ENCODE data around the gene DGKG.

DGKG gene

GRCh38 chr3:186317478-186317877 is 44.6 kb downstream of the DGKG start:
- DNase-seq, result no peak

GRCh38 chr3:186316666-186317260 is 45.3 kb downstream of the DGKG start:
- no peak for DNase-seq

DNA sequence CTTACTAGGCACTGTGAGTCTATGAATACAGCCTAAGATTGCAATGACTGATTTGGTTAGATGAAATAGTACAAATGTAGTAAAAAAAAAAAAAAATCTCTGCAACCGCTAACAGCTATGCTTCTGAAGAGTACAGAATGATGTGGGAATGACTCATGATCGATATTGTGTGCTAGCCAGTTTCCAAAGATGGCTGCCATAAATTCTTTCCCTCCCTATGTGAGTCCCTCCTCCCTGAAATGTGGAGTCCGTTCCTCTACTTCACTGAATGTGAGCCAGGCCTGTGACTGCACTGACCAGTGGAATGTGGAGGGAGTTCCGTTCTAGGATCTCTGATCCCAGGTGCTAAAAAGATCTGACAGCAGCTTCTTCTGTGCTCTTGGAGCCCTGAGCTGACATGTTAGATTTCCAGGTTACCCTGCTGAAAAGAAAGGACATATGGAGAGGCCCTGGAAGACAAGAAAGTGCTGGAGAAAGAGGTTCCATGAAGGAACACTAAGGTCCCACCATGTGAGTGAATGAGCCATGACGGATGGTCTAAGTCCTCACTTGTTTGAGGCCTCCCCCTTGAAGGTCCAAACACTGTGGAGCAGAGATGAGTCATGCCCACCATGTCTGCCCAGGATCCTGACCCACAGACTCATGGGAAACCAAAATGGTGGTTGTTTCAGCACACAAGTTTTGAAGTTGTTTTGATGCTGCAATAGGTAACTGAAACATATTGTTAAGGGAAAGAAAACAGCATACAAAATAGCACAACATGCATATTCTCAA is 46.3 kb downstream of the DGKG start:
- DNase-seq, result no peak

DNA sequence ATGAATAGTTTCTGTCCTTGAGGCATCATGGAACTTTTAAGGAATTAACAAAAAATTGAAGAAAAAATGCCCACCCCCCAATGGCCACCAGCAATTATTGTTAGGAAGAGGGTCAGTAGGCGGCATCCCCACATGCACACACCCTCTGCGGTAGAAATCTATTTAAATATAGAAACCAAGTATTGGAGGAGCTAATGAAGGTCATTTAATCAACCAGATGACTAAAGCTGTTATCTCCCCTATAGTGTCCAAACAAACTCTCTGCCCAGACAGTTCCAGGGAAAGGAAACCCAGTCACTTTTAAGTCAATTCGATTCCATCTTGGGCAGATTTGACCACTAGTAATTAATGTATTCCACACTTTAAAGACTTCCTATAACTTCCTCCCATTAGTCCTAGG is 47.1 kb downstream of the DGKG start:
- no peak for DNase-seq

DNA sequence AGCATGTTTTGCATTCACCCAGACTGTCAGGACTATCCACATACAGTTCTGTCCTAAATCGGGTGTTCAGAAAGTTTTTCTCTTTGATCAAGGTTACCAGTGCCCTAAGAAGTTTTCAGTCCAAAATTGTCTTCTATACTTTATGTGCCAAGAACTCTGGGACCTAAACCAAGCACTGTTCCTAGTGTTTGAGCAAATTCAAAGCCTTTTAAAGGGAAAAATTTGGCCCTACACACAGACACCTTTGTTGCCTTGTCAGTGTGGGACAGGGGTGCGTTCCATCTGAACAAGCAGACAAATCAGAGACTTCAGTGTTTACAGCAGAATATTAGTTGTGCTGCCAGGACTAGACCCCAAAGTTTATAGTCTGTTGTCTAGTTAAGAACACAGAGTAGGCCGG is 50.6 kb downstream of the DGKG start:
- no peak for DNase-seq

- DNase-seq, result no peak
These were observed 53.5 kb downstream of the DGKG start for GRCh38 chr3:186308549-186308948.

DNA sequence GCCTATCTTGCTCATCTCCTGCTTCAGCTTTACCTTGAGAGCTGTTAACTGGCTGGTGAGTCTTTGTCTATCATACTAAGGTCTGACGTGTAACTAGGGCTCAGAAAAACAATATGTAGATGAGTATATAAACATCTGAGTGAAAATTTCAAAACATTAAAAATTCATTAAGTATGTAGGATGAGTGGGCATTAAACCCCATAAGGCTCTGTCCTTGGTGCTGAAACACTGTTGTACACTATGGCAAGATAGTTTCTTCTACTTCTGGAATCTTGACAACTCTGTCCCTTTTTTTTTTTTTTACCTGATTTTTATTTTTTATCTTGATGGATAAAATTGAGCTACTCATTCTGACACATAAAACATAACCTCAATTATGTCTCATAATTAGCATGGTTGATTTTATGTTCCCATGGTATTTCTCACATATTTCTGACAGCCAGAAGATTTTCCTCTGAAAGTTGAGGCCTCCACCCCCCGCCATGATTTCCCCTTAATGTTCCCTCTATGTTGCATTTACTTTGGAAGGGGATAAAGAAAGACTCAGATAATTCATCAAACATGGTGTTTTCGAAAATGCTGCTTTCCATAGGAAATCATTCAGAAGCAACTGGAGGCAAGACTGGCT is 54.3 kb downstream of the DGKG start:
- DNase-seq, result no peak

DNA sequence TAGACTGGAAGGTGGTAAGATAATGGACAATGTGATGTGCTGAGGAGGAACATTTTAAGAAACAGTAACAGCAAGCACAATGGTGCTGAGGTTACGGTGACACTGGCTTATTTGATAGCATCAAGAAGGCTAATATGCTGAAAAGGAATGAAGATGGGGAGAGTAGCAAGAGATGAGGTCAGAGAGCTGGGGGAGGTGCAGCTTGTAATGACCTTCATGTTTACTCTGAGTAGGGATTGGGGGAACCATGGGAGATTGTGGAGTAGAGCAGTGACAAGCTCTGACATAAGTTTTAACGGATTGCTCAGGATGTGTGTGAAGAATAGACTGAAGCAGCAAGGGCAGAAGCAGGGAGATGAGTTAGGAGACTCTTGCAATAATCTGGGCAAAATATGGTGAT is 56.7 kb downstream of the DGKG start:
- DNase-seq, result no peak

GRCh38 chr3:186303965-186304364 is 58.1 kb downstream of the DGKG start:
- DNase-seq, result no peak

DNA sequence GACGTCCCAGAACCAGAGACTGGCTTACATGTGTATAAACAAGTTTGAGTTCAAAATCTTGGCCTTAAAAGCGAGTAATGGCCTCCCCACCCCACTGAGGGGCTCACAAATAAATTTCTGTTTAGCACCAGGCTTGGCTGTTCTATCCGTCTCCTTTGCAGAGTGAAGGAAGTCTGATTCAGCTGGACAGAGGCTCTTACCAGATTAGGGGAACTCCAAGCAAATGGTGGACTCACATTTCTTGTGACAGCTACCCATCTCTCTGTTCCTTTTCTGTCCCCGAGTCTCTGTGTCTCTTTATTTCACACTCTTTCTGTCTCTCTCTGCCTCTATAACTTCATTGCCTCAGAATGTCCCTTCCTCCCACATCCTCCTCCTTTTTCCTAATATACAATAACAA is 62.7 kb downstream of the DGKG start:
- no peak for DNase-seq

GRCh38 chr3:186298876-186299275 is 63.2 kb downstream of the DGKG start:
- DNase-seq, result peak; percentile 58 to 85

- DNase-seq, result no peak
These were observed 71.2 kb downstream of the DGKG start for GRCh38 chr3:186290796-186291195.

DNA sequence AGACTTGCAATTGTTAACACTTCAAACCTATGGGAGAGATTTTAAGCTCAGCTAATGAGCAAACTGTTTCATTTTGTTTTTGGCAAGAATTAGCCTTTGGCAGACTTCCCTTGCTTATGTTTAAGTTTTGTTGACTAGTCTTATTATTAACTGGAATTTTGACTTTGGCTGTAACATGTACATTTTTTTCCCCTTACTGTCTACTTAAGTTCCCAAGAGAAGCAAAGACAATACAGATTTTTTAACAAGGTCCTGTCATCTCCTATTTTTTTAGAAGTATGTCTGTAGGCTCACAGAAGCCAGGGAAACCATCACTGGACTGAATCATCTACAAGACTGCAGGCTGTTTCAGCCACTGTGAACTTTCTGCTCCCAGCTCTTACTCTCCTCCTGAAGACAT is 74.3 kb downstream of the DGKG start:
- no peak for DNase-seq

GRCh38 chr3:186286114-186286513 is 75.9 kb downstream of the DGKG start:
- no peak for DNase-seq

DNA sequence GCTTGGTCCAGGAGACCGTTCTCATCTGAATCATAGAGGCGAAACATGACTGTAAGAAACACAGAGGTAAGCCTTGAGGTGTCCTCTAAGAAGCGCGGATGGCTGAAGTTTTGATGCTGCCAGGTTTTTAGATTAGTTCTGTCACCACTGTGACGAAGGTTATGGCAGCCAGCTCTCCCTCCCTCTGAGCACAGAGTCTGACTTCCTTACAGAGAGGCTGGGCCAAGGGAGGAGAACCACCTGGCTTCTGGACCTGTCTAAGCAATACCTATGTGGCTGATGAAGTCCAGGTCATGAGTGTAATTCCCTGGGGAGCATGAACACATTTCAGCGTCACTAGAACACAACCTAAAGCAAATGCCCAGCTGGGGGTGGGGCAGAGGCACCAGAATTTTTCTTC is 77.4 kb downstream of the DGKG start:
- peak in 1 of 2 experiments; percentile 16 for DNase-seq

DNA sequence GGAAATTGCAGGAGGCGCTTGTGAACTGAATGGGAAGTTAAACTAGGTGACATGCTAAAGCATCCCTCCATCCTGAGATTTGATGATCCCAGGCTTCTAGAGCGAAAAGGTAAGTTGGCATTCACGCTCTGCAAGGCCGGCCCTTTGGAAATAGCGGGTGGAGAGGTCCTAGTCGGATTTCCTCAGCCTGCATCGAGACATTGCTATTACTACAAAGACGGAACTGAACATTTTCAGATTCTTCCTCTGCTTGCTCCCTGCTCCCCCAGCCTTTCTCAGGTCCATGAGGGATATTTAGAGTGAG is 77.7 kb downstream of the DGKG start:
- DNase-seq, result no peak

GRCh38 chr3:186283651-186284348 is 78.2 kb downstream of the DGKG start:
- no peak for DNase-seq

GRCh38 chr3:186283096-186283495 is 78.9 kb downstream of the DGKG start:
- DNase-seq, result no peak

GRCh38 chr3:186281176-186281575 is 80.9 kb downstream of the DGKG start:
- no peak for DNase-seq

- DNase-seq, result no peak
These were observed 81.3 kb downstream of the DGKG start for GRCh38 chr3:186280737-186281136.

DNA sequence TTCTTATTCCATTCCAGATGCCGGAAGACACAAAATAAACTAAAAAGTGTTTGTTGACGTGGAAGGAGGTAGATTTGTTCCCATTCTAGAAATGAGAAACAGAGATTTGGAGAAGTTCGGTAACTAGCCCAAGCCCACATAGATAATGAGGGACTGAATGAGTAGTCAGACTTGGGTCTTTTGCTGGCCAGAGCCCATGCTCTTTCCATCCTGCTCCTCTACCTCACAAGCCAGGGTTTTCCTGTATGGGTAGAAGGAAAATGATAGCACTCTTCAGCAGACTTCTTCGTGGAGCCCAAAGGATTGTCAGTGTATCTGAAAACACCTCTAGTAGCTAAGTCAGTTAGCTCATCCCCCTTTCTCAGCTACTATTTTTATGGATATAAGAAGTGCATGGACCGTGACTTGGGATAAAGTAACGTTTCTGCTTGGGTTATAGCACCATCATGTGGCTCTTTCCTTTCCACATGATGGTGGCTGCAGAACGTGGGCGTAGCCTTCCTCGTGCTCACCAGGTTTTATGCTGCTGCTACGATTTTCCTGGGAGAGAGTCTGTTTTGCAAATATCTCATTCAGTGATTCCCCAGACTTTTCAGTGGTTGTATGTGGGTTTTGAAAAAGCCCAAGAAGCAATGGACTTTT is 84.6 kb downstream of the DGKG start:
- DNase-seq, result no peak

GRCh38 chr3:186275436-186275835 is 86.6 kb downstream of the DGKG start:
- DNase-seq, result no peak

GRCh38 chr3:186273586-186273985 is 88.4 kb downstream of the DGKG start:
- no peak for DNase-seq
